Upper lobe of left lung (tissue), 4 donors: Measurements from ENCODE around the gene TMEM176A.

ENCODE experiments used
- EP300 ChIP-seq, 4 donors: sonication (generic); formaldehyde crosslinking; IDR thresholded peaks; one replicate each; pipeline ENCODE4 v1.5.1; 2017; ENCODE audit warnings: antibody characterized with exemption in 4 of 4, control low read depth in 2 of 4
- POLR2A ChIP-seq, 4 donors: fragments of 450-650 bp; IDR thresholded peaks; one replicate each; pipeline ENCODE4 v1.5.1; 2016 to 2017; ENCODE audit warnings: antibody characterized with exemption in 4 of 4, mild to moderate bottlenecking in 2 of 4
- POLR2AphosphoS5 ChIP-seq, 2 donors: sonication (generic); formaldehyde crosslinking; IDR thresholded peaks; one replicate each; pipeline ENCODE4 v1.5.1; 2017; ENCODE audit warnings: antibody characterized with exemption in 2 of 2
- TF ChIP-seq, protein P1 (sequence below), 6 experiments: fragments of 450-650 bp in 4 of 6; fragments of 200-600 bp in 2 of 6; sonication (generic) in 2 of 6; IDR thresholded peaks; one replicate each; pipeline ENCODE4 v1.5.1; 2016 to 2019; ENCODE audit warnings: antibody characterized with exemption in 6 of 6

DNA sequence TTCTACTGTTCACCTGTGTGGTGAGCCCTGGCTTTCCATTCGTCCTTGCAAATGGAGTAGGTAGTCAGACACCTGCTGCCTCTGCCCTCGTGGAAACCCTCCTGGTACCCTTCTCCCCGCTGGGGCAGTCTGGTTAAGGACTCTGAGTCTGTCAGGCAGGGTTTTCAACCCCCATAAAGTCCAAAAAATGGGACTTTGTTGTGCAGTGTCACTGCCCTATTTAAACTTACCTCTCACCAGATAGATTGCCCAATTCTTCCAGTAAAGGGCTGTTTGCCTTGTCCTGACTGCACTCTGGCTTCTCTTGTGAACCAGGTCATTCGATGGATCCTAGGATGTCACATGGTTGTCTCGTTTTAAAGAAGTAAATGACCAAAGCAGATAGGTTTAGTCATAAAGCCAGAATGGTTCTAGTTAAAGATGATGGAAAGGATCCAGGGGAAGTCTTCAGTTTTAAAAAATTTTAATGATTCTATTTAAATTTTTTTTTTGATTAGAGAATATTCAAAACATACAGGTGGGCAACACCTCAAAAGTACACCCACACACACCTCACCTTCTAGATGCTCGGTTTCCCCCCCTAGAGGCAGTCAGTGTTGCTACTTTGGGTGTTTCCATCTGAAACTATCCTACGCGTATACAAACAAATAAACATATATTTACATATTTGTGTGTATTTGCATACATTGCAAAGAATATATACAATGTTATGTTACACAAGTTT, 22.4 kb upstream of the TMEM176A start:
- TF ChIP-seq, protein P1, sequence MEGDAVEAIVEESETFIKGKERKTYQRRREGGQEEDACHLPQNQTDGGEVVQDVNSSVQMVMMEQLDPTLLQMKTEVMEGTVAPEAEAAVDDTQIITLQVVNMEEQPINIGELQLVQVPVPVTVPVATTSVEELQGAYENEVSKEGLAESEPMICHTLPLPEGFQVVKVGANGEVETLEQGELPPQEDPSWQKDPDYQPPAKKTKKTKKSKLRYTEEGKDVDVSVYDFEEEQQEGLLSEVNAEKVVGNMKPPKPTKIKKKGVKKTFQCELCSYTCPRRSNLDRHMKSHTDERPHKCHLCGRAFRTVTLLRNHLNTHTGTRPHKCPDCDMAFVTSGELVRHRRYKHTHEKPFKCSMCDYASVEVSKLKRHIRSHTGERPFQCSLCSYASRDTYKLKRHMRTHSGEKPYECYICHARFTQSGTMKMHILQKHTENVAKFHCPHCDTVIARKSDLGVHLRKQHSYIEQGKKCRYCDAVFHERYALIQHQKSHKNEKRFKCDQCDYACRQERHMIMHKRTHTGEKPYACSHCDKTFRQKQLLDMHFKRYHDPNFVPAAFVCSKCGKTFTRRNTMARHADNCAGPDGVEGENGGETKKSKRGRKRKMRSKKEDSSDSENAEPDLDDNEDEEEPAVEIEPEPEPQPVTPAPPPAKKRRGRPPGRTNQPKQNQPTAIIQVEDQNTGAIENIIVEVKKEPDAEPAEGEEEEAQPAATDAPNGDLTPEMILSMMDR (IDR thresholded peaks at IDR 0.05): no peak
- TF ChIP-seq POLR2A (IDR thresholded peaks at IDR 0.05) (no peak), POLR2AphosphoS5 (IDR thresholded peaks at IDR 0.05) (no peak), EP300 (IDR thresholded peaks at IDR 0.05) (no peak)
